Heart right ventricle (tissue), 16 donors: ENCODE results near the gene RALB. TPM values are rescaled to one million over a fixed set of nuclear protein-coding genes. Genes with fewer than 3 reads are reported as not detected.

ENCODE experiments used
- ATAC-seq, 8 donors: fragments of 200-7000 bp; cut with Tn5 transposase; one replicate each; pipeline ENCODE4 v1.9.1; 2020; ENCODE audit warnings: mild to moderate bottlenecking in 8 of 8, moderate library complexity in 8 of 8, moderate number of reproducible peaks in 1 of 8
- DNase-seq, 2 donors: peaks; one replicate each; pipeline ENCODE4 v3.0.0-alpha.2; 2020
- H3K27ac ChIP-seq, 10 donors: fragments of 200-600 bp; sonication (generic) in 2 of 10; one replicate each; pipeline versions ENCODE4 v1.5.0 to v1.8.0; 2020 to 2022; ENCODE audit warnings: mild to moderate bottlenecking in 3 of 10
- H3K27me3 ChIP-seq, 7 donors: fragments of 200-600 bp; one replicate each; pipeline ENCODE4 v1.8.0; 2021 to 2022; ENCODE audit warnings: mild to moderate bottlenecking in 2 of 7
- H3K36me3 ChIP-seq, 9 donors: fragments of 200-600 bp; sonication (generic) in 1 of 9; one replicate each; pipeline versions ENCODE4 v1.5.0 to v1.8.0; 2020 to 2022; ENCODE audit warnings: mild to moderate bottlenecking in 2 of 9
- H3K4me1 ChIP-seq, 9 donors: fragments of 200-600 bp; sonication (generic) in 1 of 9; one replicate each; pipeline versions ENCODE4 v1.5.0 to v1.8.0; 2020 to 2022; ENCODE audit warnings: mild to moderate bottlenecking in 4 of 9
- H3K4me3 ChIP-seq, 10 donors: fragments of 200-600 bp; sonication (generic) in 2 of 10; one replicate each; pipeline versions ENCODE4 v1.5.0 to v1.8.0; 2020 to 2022; ENCODE audit warnings: mild to moderate bottlenecking in 7 of 10, moderate library complexity in 2 of 10
- H3K9me3 ChIP-seq, 11 donors: fragments of 200-600 bp in 10 of 11; sonication (generic) in 2 of 11; one replicate each; pipeline versions ENCODE4 v1.5.0 to v1.8.0; 2013 to 2022; ENCODE audit warnings: mild to moderate bottlenecking in 2 of 11, control low read depth in 1 of 11, moderate library complexity in 1 of 11
- WGBS, 2 donors: extraction: QIAGEN DNeasy Blood & Tissue Kit; methylation state at CpG; one replicate each; pipeline ENCODE4 v1.1.7; 2013; ENCODE audit warnings: inconsistent platforms in 1 of 2; 5-methylcytosine and 5-hydroxymethylcytosine counted together
- intact Hi-C, 10 donors: fragments of 100-400 bp; cut with DNase I; formaldehyde crosslinking; loops; one replicate each; pipeline versions ENCODE4 v1.11.1 to v1.14.2; 2022
- polyA plus RNA-seq, 2 donors: library from polyadenylated mRNA; stranded (reverse); fragments of 200-250 nt; gene quantifications; one replicate each; pipeline ENCODE4 v1.2.3, GENCODE V29; 2013
- total RNA-seq, 10 donors: library from RNA; stranded (reverse); fragmentation: NEBNext Ultra II Directional in 3 of 10; extraction: Animal tissue kit (Norgen Biotek cat#: 25700) in 3 of 10; gene quantifications; one replicate each; pipeline versions ENCODE4 v1.2.1 to v1.2.4, GENCODE V29; 2021 to 2023
- TF ChIP-seq, protein P1 (sequence below), 9 donors: fragments of 200-600 bp; sonication (generic) in 2 of 9; IDR thresholded peaks; one replicate each; pipeline versions ENCODE4 v1.5.0 to v1.8.0; 2021 to 2022; ENCODE audit warnings: antibody characterized with exemption in 9 of 9, mild to moderate bottlenecking in 5 of 9, moderate library complexity in 1 of 9
- donor health status: Arrhythmogenic right ventricular cardiomyopathy.
- donor health status: ischemic (EF 13 %, LVEDD 7.1; RV severe dilation, severe dysfunction).
- donor health status: healthy with polysubstance abuse.
- donor health status: DM: no; HTN: yes; CAD: no.
- donor health status: DM: no; HTN: no; CAD: no.
- donor health status: ischemic (EF 25% LVEDD 6.9; RV normal size, moderate dysfunction).
- donor health status: ischemic (EF 25% LVEDD 5.7; RV mildly dilated, moderate dysfunction).
- donor health status: healthy.
- donor health status: DM: yes; HTN: yes; CAD: no.
- donor health status: Ischemic cardiomyopathy.
- donor health status: ischemic (EF 35%, LVEDD 5.7; RV mildly dilated, moderate dysfunction).
- donor health status: nonischemic (EF 11% LVEDD 7.7; RV severe dilation, severe dysfunction).
- donor health status: DM: yes; HTN: yes; CAD: no.
- donor health status: PGD.
- donor health status: ischemic (EF 29% LVEDD 5.4; RV normal size, mild dysfunction).
- donor health status: nonischemic (EF 23%, LVEDD 6.1; RV moderate dilation, normal function).

The RALB gene
- total and polyA plus RNA-seq, 12 donors = 21.9 to 68.1 (median 45.0) TPM

DNA sequence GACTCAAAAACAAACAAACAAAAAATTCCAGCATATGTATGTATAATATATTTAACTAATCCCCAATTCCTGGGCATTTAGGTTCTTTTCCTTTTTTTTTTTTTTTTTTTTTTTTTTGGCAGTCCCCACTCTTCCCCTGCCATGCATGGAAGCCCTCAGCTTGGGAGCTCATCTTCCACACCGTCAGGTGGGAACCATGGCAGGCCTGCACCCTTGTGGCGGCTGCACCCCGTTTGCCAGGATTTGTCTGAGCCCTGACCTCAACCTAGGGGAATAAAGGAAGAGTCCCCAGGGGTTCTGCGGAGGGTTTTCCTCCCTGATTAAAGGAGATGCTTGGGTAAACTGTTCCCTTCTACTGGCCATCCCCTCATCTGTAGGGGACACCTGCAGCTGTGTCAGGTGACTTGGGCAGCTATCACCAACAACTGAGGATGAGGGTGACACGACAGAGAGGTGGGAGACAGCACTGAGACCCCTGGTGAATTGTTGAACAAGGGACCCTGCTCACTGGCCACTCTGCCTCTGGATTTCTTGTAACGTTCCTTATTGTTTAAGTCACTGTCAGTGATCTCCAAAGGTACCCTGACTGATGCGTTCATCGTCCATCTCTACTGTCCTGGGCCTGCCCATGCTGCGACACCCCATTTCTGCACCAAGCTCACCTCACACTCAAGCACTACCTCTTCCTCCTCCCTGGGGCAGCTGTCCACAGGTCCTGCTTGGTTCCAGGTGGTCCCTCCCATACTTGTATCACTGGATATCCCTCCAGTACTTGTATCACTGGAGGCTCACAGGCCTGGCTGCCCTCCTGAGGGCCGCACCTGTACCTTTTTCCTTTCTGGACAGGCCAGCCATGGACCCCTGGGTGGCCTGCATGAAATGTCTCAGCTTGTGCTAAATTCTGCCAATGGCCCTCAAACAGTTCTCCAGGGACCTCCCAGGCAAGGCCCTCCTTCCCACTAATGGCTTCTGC, 44.0 kb upstream of the RALB start:
- TF ChIP-seq, protein P1, sequence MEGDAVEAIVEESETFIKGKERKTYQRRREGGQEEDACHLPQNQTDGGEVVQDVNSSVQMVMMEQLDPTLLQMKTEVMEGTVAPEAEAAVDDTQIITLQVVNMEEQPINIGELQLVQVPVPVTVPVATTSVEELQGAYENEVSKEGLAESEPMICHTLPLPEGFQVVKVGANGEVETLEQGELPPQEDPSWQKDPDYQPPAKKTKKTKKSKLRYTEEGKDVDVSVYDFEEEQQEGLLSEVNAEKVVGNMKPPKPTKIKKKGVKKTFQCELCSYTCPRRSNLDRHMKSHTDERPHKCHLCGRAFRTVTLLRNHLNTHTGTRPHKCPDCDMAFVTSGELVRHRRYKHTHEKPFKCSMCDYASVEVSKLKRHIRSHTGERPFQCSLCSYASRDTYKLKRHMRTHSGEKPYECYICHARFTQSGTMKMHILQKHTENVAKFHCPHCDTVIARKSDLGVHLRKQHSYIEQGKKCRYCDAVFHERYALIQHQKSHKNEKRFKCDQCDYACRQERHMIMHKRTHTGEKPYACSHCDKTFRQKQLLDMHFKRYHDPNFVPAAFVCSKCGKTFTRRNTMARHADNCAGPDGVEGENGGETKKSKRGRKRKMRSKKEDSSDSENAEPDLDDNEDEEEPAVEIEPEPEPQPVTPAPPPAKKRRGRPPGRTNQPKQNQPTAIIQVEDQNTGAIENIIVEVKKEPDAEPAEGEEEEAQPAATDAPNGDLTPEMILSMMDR (IDR thresholded peaks at IDR 0.05) = no peak
- H3K4me1 ChIP-seq = peaks cover 0 to 17% (median 8%) of the 10 kb centered on the region in 9 donors
- WGBS, 2 donors = 94 to 96% methylated on average over 10 of the region's 10 CpGs
- no peak overlapping the region for H3K4me3 ChIP-seq
- H3K27me3 ChIP-seq = no peaks in the 10 kb centered on the region
- intact Hi-C loops = loop anchor here in 1 of 10 donors (10.0 kb wide), 1 partner anchor 106 kb away; no protein-coding TSS in a partner anchor
- H3K9me3 ChIP-seq = no peaks in the 10 kb centered on the region
- ATAC-seq = no peak
- H3K27ac ChIP-seq = peak overlapping the region in 1 of 10 donors; percentile 78
- no peak for DNase-seq
- no peaks in the 10 kb centered on the region for H3K36me3 ChIP-seq

DNA sequence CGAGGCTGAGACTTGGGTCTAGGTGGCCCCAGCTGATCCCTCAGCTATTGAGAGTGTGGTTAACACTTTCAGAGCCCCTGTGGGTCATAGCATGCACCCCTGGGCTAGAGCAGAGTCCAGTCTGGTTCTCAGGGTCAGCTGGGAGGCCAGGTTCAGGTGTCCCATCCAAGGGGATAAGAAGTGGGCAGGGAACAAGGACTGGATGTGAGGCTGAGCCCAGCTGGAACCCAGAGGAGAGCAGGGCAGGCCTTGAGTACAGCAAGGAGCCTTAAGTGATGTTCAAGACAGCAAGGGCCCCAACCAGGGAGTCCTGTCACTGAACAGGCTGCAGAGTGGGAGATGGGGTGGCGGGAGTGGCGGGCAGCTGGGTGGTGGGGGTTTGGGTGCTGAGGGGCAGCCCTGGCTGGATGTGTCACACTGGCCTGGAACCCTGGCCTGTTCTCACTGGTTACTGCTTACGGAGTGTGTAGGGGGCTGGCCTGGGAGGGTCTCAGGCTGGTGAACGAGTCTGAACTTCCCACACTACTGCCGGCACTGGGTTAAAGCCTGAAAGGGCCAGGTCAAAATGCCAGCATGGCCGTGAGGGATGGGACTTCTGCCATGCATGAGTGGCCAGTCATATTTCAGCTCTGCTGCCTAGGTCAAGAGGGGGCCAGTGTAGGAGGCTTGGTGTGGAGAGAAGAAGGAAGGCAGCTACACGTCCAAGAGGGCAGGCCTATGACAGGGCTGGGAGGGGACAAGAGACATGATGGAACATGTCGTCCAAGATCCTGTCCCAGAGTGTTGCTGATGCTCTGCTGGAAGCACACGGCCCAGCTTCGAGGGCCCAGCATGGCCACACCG, 43.0 kb upstream of the RALB start:
- WGBS, 2 donors = 74 to 88% methylated on average over 10 to 12 of the region's 12 CpGs

DNA sequence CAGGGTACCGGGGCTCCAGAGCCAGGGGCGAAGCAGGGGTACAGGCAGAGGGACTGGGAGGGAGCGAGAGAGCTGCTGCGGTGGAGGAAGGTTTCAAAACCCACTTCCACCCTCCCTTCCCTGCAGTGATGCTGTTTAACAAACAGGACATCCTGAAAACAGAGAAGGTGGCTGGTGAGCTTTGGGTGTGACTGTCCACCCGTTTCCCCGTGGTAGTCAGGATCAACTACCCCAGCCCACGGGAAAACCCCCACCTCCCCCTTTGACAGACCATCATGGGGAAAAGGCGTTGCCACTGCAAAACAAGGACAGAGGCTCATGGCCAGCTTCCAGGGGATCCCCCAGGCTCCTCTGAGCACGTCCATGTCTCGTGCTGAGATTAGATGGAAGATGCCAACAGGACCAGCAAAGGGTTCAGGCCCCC, 42.4 kb upstream of the RALB start:
- WGBS, 2 donors = 66 to 76% methylated on average over 10 of the region's 10 CpGs

More for the DNA sequence above, 43.0 kb upstream of the RALB start:
- no peak overlapping the region for H3K4me3 ChIP-seq
- intact Hi-C loops = loop anchor here in 1 of 10 donors (10.0 kb wide), 1 partner anchor 105 kb away; no protein-coding TSS in a partner anchor
- H3K36me3 ChIP-seq = no peaks in the 10 kb centered on the region
- TF ChIP-seq, protein P1 (IDR thresholded peaks at IDR 0.05) = no peak
- DNase-seq (no peak), ATAC-seq (peak in 5 of 8 donors; percentile 15 to 47 (median 30))
- H3K4me1 ChIP-seq = peaks cover 0 to 8% (median 0%) of the 10 kb centered on the region in 9 donors
- no peaks in the 10 kb centered on the region for H3K9me3 ChIP-seq
- H3K27ac ChIP-seq = peak overlapping the region in 2 of 10 donors; percentile 35 to 78
- H3K27me3 ChIP-seq = no peaks in the 10 kb centered on the region

More for the DNA sequence above, 42.4 kb upstream of the RALB start:
- Histone ChIP-seq H3K4me1 (peaks cover 0 to 8% (median 0%) of the 10 kb centered on the region in 9 donors), H3K36me3 (no peaks in the 10 kb centered on the region), H3K27me3 (no peaks in the 10 kb centered on the region), H3K4me3 (no peak overlapping the region), H3K9me3 (peaks cover 0 to under 1% (median 0%) of the 10 kb centered on the region in 11 donors), H3K27ac (peak overlapping the region in 2 of 10 donors; percentile 35 to 78)
- ATAC-seq (peak in 5 of 8 donors; percentile 11 to 43 (median 33)), DNase-seq (no peak)
- intact Hi-C loops = no loop called here
- TF ChIP-seq, protein P1 (IDR thresholded peaks at IDR 0.05) = no peak
